HG02970 (cell line): ENCODE measurements around the gene TM9SF3.

Experiments used
- ATAC-seq: cut with Tn5 transposase; IDR thresholded peaks from one replicate; pipeline ENCODE4 v1.9.1; 2021; ENCODE audit warnings: mild to moderate bottlenecking, moderate library complexity, moderate number of reproducible peaks; ENCODE audit not compliant: unreplicated experiment, low FRiP score

Gene TM9SF3

DNA sequence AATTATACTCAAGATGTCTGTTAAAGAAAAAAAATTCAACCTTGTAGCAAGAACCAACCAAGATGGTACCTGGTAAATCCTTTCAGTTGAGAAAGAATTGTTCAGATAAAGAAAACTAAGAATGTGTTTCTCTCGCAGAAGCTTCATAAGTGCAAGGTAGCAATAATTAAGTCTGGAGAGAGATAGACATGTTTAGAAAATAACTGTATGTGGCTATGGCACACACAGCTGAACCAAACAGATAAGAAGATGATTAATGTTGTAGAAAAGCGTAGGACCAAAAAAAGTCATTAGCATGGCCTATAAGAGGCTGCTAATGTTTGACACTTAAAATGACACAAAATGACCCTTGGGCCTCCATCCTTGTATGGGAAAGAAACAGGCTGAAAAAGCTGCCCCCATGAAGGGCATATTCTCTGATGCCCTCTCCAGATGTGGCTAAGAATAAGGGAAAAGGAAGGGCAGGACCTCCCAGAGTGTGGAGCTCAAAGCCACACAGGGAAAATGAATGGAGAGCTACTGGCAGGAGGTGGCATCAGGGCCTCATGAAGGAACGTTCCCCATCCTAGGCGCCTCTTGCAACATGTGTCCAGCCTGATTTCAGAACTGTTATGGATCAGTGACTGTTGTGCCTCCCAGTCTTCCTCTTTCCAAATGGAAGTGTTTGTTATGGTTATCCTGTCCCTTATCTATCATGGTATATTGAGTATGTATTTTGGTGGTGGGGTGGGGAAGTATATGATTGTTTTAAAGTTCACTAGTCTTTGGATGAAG is 103.8 kb downstream of the TM9SF3 start:
- no peak for ATAC-seq

DNA sequence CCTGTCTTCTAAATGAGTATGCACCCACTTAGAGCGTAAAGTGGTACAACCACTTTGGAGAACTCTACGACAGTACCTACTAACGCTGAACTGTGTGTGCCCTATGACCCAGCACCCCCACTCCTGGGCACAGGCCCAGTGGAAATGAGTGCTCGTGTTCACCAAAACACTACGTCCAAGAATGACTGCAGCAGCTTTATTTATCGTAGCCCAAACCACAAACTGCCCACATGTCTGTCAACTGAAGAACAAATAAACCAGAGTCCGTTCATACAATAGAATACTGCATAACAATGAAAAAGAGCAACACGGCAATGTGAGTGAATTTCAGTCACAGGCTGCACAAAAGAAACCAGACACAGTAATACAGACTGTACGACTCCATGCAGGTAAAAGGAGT is 108.5 kb downstream of the TM9SF3 start:
- ATAC-seq, result no peak

DNA sequence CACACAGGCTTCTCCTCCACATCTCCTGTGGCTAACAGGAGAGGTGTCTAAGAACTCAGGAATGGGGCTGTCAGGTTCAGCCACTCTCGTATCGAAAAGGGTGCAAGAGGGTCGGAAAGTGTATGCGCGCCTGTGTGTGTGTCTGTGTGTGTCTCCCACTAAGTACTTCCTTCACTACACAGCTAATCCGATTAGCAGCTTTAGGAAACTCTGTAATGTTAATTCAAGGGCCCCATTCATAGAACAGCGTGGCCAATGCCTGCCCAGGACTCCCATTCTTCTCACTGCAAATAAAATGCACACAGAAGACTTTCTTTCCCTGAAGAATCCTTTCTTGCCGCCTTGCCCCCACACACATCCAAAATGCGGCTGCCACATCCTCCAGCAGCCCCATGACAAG is 112.9 kb downstream of the TM9SF3 start:
- ATAC-seq, result no peak

DNA sequence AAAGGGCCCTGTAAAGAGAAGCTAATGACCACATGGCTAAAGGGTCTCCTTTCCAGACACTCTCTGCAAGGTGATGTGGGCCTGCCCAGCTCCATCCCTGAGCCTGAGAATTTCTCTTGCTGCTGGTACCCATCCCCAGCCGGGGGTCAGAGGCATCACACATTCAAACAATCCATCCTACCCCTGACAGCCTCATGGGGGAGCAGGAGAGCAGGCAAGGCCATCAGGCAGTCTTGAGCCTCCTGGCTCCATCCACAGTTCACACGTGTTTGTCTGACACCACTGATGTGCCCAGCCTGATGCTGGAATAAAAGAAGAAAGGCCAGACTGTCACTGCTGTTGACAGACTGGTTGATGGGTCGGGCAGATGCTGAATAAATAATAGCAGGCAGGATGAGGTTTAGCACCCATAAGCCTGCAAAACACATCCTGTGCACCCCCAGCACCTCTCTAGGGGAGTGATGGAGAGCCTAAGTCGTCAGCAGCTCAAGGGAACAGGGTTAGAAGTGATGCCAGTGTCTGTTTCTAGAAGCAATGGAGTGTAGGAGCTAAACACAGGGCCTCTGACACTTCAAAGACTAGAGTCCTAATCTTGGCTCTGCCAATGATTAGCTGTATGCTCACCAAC is 116.6 kb downstream of the TM9SF3 start:
- no peak for ATAC-seq

DNA sequence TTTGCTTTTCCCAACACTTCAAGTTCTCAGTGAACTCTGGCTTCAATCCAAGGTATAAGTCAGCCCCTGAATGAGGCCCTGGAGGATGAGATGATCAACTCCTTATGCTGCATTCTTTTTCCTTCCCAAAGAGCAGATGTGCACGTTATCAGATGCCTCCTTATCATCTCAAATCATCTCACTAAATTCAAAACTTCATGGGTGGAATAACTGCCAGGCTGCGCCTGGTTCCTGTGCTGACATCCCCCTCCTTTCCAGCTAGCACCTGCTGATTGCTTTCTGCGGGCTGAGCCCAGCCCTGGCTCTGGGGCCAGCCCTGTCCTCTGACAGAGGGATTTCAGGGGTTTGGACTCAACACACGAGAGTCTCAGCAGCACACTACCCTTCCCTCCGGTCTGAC is 118.0 kb downstream of the TM9SF3 start:
- no peak for ATAC-seq
